Ishikawa (cell line): Measurements from ENCODE around the gene CARNS1.

Experiments
- CEBPB ChIP-seq: IDR thresholded peaks from 2 replicates; pipeline ENCODE4 v1.6.1; 2012
- CREB1 ChIP-seq: IDR thresholded peaks from 2 replicates; pipeline ENCODE4 v1.6.1; 2012; ENCODE audit warnings: low read depth
- EGR1 ChIP-seq: IDR thresholded peaks from 2 replicates; pipeline ENCODE4 v1.6.1; 2012
- EP300 ChIP-seq: IDR thresholded peaks from 2 replicates; pipeline ENCODE4 v1.6.1; 2012; ENCODE audit warnings: borderline replicate concordance
- FOXM1 ChIP-seq: IDR thresholded peaks from 2 replicates; pipeline ENCODE4 v1.6.1; 2012; ENCODE audit warnings: low read depth, borderline replicate concordance
- MAX ChIP-seq: IDR thresholded peaks from 2 replicates; pipeline ENCODE4 v1.6.1; 2012
- NFIC ChIP-seq: IDR thresholded peaks from 2 replicates; pipeline ENCODE4 v1.6.1; 2012
- RAD21 ChIP-seq: IDR thresholded peaks from 2 replicates; pipeline ENCODE4 v1.6.1; 2012; ENCODE audit warnings: low read depth
- REST ChIP-seq: IDR thresholded peaks from 2 replicates; pipeline ENCODE4 v1.6.1; 2012; ENCODE audit warnings: low read depth, mild to moderate bottlenecking
- TAF1 ChIP-seq: IDR thresholded peaks from 2 replicates; pipeline ENCODE4 v1.6.1; 2012; ENCODE audit warnings: low read depth, mild to moderate bottlenecking
- TCF12 ChIP-seq: IDR thresholded peaks from 2 replicates; pipeline ENCODE4 v1.6.1; 2012; ENCODE audit warnings: low read depth
- TEAD4 ChIP-seq: IDR thresholded peaks from 2 replicates; pipeline ENCODE4 v1.6.1; 2012
- YY1 ChIP-seq: IDR thresholded peaks from 2 replicates; pipeline ENCODE4 v1.6.1; 2012; ENCODE audit warnings: low read depth
- ZBTB7A ChIP-seq: IDR thresholded peaks from 2 replicates; pipeline ENCODE4 v1.6.1; 2012; ENCODE audit warnings: low read depth
- TF ChIP-seq, protein P1 (sequence below): IDR thresholded peaks from 2 replicates; pipeline ENCODE4 v1.6.1; 2012

CARNS1 gene

DNA sequence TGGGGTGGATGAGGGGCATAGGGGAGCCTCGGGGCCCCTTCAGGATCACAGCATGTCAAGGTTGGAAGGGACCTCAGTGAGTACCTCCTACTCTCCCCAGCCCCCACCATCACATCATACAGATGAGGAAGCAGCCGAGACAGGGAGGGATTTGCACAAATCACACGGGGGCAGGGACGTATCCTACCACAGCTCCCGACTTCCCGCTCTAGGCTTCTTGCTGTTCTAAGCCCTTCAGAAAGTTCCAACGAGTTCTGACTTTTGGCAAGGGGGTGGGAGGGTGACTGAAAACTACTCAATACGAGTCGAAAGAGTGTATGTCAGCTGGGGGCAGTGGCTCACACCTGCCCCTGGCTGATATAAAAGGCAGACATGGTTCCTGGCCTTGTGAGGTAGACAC, 28.4 kb upstream of the CARNS1 start:
- TF ChIP-seq, protein P1, sequence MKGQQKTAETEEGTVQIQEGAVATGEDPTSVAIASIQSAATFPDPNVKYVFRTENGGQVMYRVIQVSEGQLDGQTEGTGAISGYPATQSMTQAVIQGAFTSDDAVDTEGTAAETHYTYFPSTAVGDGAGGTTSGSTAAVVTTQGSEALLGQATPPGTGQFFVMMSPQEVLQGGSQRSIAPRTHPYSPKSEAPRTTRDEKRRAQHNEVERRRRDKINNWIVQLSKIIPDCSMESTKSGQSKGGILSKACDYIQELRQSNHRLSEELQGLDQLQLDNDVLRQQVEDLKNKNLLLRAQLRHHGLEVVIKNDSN, result no peak
- no peak for TF ChIP-seq RAD21
- no peak for TF ChIP-seq REST

GRCh38 chr11:67387518-67387917, 28.0 kb upstream of the CARNS1 start:
- no peak for TF ChIP-seq ZBTB7A

DNA sequence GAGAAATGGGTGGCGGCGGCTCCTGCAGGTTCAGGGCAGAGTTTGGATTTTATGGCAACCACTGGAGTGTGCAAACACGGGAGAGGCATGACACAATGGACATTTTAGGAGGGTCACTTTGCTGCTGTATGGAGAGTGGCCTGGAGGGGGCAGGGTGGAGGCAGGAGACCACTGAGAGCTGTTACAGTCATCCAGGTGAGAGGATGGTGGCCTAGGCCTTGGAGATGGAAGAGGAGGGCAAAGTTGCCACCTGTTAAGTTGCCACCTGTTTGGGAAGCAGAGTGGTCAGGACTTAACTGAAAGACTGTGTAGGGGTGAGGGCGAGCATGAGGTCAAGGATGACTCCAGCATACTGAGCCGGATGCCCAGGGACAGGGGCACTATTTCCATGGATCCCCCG, 26.0 kb upstream of the CARNS1 start:
- TF ChIP-seq, protein P1, result no peak
- peak; percentile 52 for TF ChIP-seq RAD21

GRCh38 chr11:67390947-67391303, 24.6 kb upstream of the CARNS1 start:
- TF ChIP-seq NFIC, result no peak
- TF ChIP-seq, protein P1, result no peak
- no peak for TF ChIP-seq FOXM1
- no peak for TF ChIP-seq CREB1
- TF ChIP-seq TCF12, result no peak
- TF ChIP-seq TAF1, result no peak
- no peak for TF ChIP-seq RAD21
- TF ChIP-seq MAX, result no peak
- TF ChIP-seq CEBPB, result no peak
- no peak for TF ChIP-seq YY1
- TF ChIP-seq EP300, result no peak

GRCh38 chr11:67391304-67392182, 23.9 kb upstream of the CARNS1 start, which contains the start of gene RAD9A:
TSS of gene RAD9A (plus strand) at chr11:67391986. CDS start at chr11:67392045, 59 bp downstream.
- TF ChIP-seq TAF1 (peak; percentile 30; the same call in 1 of the 2 replicates), MAX (peak; percentile 99), TEAD4 (peak; percentile 29; the same call in 1 of the 2 replicates), CREB1 (no peak), REST (no peak), NFIC (peak; percentile 45; the same call in 1 of the 2 replicates), EGR1 (no peak), TCF12 (peak; percentile 81), RAD21 (no peak), ZBTB7A (peak; percentile 90), EP300 (peak; percentile 62; the same call in 1 of the 2 replicates), FOXM1 (no peak)
- TF ChIP-seq, protein P1, result peak; percentile 100

DNA sequence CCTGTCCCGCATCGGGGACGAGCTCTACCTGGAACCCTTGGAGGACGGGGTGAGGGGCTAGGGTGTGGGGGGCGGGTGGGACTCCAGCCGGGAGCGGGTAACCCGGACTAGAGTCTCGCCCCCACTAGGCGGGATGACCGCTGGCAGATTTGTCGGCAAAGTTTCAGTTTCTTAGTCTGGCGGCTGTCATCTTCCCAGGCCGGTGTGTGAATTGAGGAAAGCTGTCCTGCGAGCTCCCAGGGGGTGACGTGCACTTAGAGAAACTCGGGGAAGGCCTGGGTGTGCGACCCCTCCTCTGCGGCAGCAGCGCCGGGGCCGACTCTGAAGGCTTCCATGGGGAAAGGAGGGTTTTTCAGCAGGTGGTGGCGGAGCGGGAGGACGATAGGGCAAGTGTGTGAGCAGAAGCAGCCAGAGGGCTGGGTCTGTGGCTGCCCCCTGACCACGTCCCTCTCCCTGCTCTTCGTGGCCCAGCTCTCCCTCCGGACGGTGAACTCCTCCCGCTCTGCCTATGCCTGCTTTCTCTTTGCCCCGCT, 23.2 kb upstream of the CARNS1 start:
- TF ChIP-seq EP300 (no peak), REST (no peak), CREB1 (no peak), TCF12 (no peak), NFIC (no peak), TEAD4 (no peak), ZBTB7A (no peak), CEBPB (no peak), FOXM1 (no peak), EGR1 (no peak), YY1 (no peak), MAX (no peak), RAD21 (no peak), TAF1 (no peak)
- TF ChIP-seq, protein P1, result no peak
